Measurements from ENCODE around the gene SHISA7.

DNA sequence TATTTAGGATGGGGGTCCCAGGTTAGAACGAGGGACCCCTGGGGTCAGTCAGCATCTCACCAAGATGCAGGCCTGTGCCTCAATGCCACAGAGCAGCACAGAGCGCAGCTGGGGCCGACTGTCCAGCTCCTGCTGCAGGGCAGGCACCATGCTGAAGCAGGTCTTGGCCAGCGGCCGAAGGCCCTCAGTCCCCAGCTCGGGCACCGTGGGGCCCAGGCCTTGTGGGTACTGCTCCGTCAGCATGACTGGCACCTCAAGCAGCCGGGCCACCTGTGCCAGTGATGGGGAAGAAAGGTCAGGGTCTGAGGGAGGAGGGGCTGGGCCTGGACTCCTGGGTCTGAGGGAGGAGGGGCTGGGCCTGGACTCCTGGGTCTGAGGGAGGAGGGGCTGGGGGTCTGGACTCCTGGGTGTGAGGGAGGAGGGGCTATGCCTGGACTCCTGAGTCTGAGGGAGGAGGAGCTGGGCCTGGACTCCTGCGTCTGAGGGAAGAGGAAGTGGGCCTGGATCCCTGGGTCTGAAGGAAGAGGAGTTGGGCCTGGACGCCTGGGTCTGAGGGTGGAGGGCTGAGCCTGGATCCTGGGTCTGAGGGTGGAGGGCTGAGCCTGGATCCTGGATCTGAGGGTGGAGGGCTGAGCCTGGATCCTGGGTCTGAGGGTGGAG is 12.6 kb upstream of the SHISA7 start:
- TF ChIP-seq, protein P1, sequence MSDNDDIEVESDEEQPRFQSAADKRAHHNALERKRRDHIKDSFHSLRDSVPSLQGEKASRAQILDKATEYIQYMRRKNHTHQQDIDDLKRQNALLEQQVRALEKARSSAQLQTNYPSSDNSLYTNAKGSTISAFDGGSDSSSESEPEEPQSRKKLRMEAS (IDR thresholded peaks at IDR 0.05) = no peak
- TF ChIP-seq ZFP36 (IDR thresholded peaks at IDR 0.05; ENCODE audit: borderline replicate concordance, partially characterized antibody) (no peak), RAD21 (conservative IDR thresholded peaks at IDR 0.05 in 1 of 2, IDR thresholded peaks at IDR 0.05 in 1 of 2) (no peak), POLR2A (IDR thresholded peaks at IDR 0.05; ENCODE audit: low read length) (no peak), SREBF2 (IDR thresholded peaks at IDR 0.05) (no peak), CEBPB (IDR thresholded peaks at IDR 0.05) (no peak)
- TF ChIP-seq, protein P2, sequence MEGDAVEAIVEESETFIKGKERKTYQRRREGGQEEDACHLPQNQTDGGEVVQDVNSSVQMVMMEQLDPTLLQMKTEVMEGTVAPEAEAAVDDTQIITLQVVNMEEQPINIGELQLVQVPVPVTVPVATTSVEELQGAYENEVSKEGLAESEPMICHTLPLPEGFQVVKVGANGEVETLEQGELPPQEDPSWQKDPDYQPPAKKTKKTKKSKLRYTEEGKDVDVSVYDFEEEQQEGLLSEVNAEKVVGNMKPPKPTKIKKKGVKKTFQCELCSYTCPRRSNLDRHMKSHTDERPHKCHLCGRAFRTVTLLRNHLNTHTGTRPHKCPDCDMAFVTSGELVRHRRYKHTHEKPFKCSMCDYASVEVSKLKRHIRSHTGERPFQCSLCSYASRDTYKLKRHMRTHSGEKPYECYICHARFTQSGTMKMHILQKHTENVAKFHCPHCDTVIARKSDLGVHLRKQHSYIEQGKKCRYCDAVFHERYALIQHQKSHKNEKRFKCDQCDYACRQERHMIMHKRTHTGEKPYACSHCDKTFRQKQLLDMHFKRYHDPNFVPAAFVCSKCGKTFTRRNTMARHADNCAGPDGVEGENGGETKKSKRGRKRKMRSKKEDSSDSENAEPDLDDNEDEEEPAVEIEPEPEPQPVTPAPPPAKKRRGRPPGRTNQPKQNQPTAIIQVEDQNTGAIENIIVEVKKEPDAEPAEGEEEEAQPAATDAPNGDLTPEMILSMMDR (IDR thresholded peaks at IDR 0.05) = no peak
